Measurements from ENCODE around the gene SNX9. TPM values are rescaled to one million over a fixed set of nuclear protein-coding genes. Genes with fewer than 3 reads are reported as not detected.

Gene SNX9
- polyA plus RNA-seq, 2 of the 4 experiments (the other 2 are of a cell fraction) = 13.9 to 29.8 TPM

GRCh38 chr6:157982563-157983405 lies 159.7 kb downstream of the SNX9 start (continued):
- TF ChIP-seq ELK1 (IDR thresholded peaks at IDR 0.05; ENCODE audit: low read depth, low read length) (no peak), MAZ (IDR thresholded peaks at IDR 0.05; ENCODE audit: borderline replicate concordance, low read depth, low read length) (no peak), KDM5A (IDR thresholded peaks at IDR 0.05) (no peak), HDAC2 (IDR thresholded peaks at IDR 0.05) (peak; percentile 96), RCOR1 (IDR thresholded peaks at IDR 0.05; ENCODE audit: low read depth, low read length) (0 out of 2 replicates have a peak, but pooled peaks have one; percentile 70), ESRRA (IDR thresholded peaks at IDR 0.05; ENCODE audit: borderline replicate concordance, low read length) (no peak), FOXS1 (CRISPR knock-in tag; IDR thresholded peaks at IDR 0.05) (no peak), NPAS2 (CRISPR knock-in tag; IDR thresholded peaks at IDR 0.05; ENCODE audit: borderline replicate concordance) (no peak), ZC3H11A (IDR thresholded peaks at IDR 0.05) (no peak), MAFK (IDR thresholded peaks at IDR 0.05; ENCODE audit: partially characterized antibody) (no peak), JUN (IDR thresholded peaks at IDR 0.05) (no peak), CEBPB (IDR thresholded peaks at IDR 0.05) (no peak; a peak in 1 of 4 replicates), FOSL2 (IDR thresholded peaks at IDR 0.05) (no peak), FOSL2 (CRISPR knock-in tag; IDR thresholded peaks at IDR 0.05) (no peak), CHD4 (IDR thresholded peaks at IDR 0.05; ENCODE audit: borderline replicate concordance) (peak; percentile 57; the same call in 1 of the 2 replicates), RAD21 (conservative IDR thresholded peaks at IDR 0.05 in 1 of 2, IDR thresholded peaks at IDR 0.05 in 1 of 2) (peak; percentile 29 to 36; a peak in 4 of 5 replicates), POLR2A (IDR thresholded peaks at IDR 0.05; ENCODE audit: low read length) (no peak), SREBF2 (IDR thresholded peaks at IDR 0.05) (no peak), EP300 (IDR thresholded peaks at IDR 0.05) (no peak), ATOH8 (CRISPR knock-in tag; IDR thresholded peaks at IDR 0.05; ENCODE audit: low read depth) (no peak), HOXB5 (CRISPR knock-in tag; IDR thresholded peaks at IDR 0.05) (0 out of 2 replicates have a peak, but pooled peaks have one; percentile 52), RNF2 (IDR thresholded peaks at IDR 0.05; ENCODE audit: borderline replicate concordance, low read depth) (no peak), RARB (CRISPR knock-in tag; IDR thresholded peaks at IDR 0.05) (no peak), JUNB (IDR thresholded peaks at IDR 0.05) (no peak), ZNF302 (CRISPR knock-in tag; IDR thresholded peaks at IDR 0.05) (no peak)

GRCh38 chr6:157983406-157984119 lies 160.5 kb downstream of the SNX9 start:
- CTCF ChIA-PET = interaction anchor here (0.6 to 4.6 kb wide), 17 partner anchors 10 to 709 kb away, joined by 3 to 26 read pairs (median 6); no protein-coding TSS in a partner anchor
- no peak for ATAC-seq
- no peak for DNase-seq (ENCODE audit: low read depth in 1 of 2, low spot score in 1 of 2)
- POLR2A ChIA-PET = interaction anchor here (0.7 to 1.2 kb wide), 2 partner anchors 43 to 57 kb away, joined by 3 to 4 read pairs; no protein-coding TSS in a partner anchor
- FAIRE-seq = no peak
- Histone ChIP-seq H3K9me3 (no peaks in the 10 kb centered on the region), H3K4me1 (peaks cover 56% of the 10 kb centered on the region), H3K27ac (peak overlapping the region; percentile 89 to 97), H3K4me3 (peak overlapping the region; percentile 89), H3K4me2 (peak overlapping the region; percentile 96)
- TF ChIP-seq TP53 (CRISPR knock-in tag; IDR thresholded peaks at IDR 0.05) = no peak
- TF ChIP-seq FOSL2 (IDR thresholded peaks at IDR 0.05) = no peak
- TF ChIP-seq FOSL2 (CRISPR knock-in tag; IDR thresholded peaks at IDR 0.05) = no peak
- no peak for TF ChIP-seq ZFP36 (IDR thresholded peaks at IDR 0.05; ENCODE audit: borderline replicate concordance, partially characterized antibody)
- no peak for TF ChIP-seq CHD2 (IDR thresholded peaks at IDR 0.05; ENCODE audit: low read length, partially characterized antibody)
- no peak for TF ChIP-seq REST (IDR thresholded peaks at IDR 0.05)
- TF ChIP-seq RCOR1 (IDR thresholded peaks at IDR 0.05; ENCODE audit: low read depth, low read length) = no peak
- TF ChIP-seq HOXA7 (CRISPR knock-in tag; IDR thresholded peaks at IDR 0.05) = no peak
- no peak for TF ChIP-seq MAX (IDR thresholded peaks at IDR 0.05)
- no peak for TF ChIP-seq NPAS2 (CRISPR knock-in tag; IDR thresholded peaks at IDR 0.05; ENCODE audit: borderline replicate concordance)
- no peak for TF ChIP-seq SREBF2 (IDR thresholded peaks at IDR 0.05)
- TF ChIP-seq SMC3 (IDR thresholded peaks at IDR 0.05) = no peak
- TF ChIP-seq CBX8 (IDR thresholded peaks at IDR 0.05) = no peak
- WGBS (ENCODE audit: missing lambda C conversion rate) = 70% methylated on average over 9 of the region's 9 CpGs

Measured in A549 (cell line).